A673 (cell line): Measurements from ENCODE around the gene URI1. TPM values are rescaled to one million over a fixed set of nuclear protein-coding genes. Genes with fewer than 3 reads are reported as not detected.
A peak's percentile ranks its signal among the peaks of the same experiment; 100 is the strongest.

Experiments used
- BruUV-seq: library from RNA; stranded (reverse); fragments of 400-500 nt; replicated peaks from 2 replicates; lab custom pipeline; 2021; lab: Mats Ljungman, UMichigan
- CTCF ChIA-PET: fragments of 300-600 bp; sonication (Branson Sonifier 250); formaldehyde crosslinking; loops from one replicate; lab custom pipeline; 2022; ENCODE audit warnings: antibody characterized with exemption; lab: Charles Lee
- POLR2A ChIA-PET: fragments of 300-600 bp; sonication (Branson Sonifier 250); formaldehyde crosslinking; loops from one replicate; lab custom pipeline; 2022; ENCODE audit warnings: antibody characterized with exemption; ENCODE audit not compliant: low non-redundant PET; lab: Charles Lee
- DNase-seq: peaks from one replicate; pipeline ENCODE4 v3.0.0-alpha.2; 2015; ENCODE audit warnings: low spot score
- H3K27ac ChIP-seq: fragments of 200-600 bp; sonication (generic); 2 replicates; pipeline ENCODE4 v1.5.1; 2016; ENCODE audit warnings: mixed run types, low read depth, mild to moderate bottlenecking, mixed read lengths, antibody characterized with exemption, low read length; ENCODE audit not compliant: poor library complexity, severe bottlenecking
- H3K27me3 ChIP-seq: fragments of 200-600 bp; sonication (generic); replicated peaks from 2 replicates; pipeline ENCODE4 v1.6.1; 2017; ENCODE audit warnings: mixed run types, low read depth, mild to moderate bottlenecking, mixed read lengths, antibody characterized with exemption, low read length; ENCODE audit not compliant: insufficient read depth, poor library complexity
- H3K36me3 ChIP-seq: fragments of 200-600 bp; sonication (generic); 2 replicates; pipeline ENCODE4 v1.6.1; 2016; ENCODE audit warnings: mixed run types, mild to moderate bottlenecking, mixed read lengths, antibody characterized with exemption, low read length; ENCODE audit not compliant: insufficient read depth, poor library complexity, severe bottlenecking
- H3K4me1 ChIP-seq: fragments of 200-600 bp; sonication (generic); 2 replicates; pipeline ENCODE4 v1.6.1; 2017; ENCODE audit warnings: mixed run types, mild to moderate bottlenecking, mixed read lengths, antibody characterized with exemption, low read length; ENCODE audit not compliant: insufficient read depth, poor library complexity, severe bottlenecking
- H3K4me3 ChIP-seq: fragments of 200-600 bp; sonication (generic); 2 replicates; pipeline ENCODE4 v1.5.1; 2016; ENCODE audit warnings: low read depth, mixed run types, mild to moderate bottlenecking, mixed read lengths, low read length; ENCODE audit not compliant: poor library complexity, severe bottlenecking
- H3K9me3 ChIP-seq: fragments of 200-600 bp; sonication (generic); 2 replicates; pipeline ENCODE4 v1.6.1; 2016; ENCODE audit warnings: mixed run types, low read depth, mild to moderate bottlenecking, mixed read lengths, antibody characterized with exemption, low read length; ENCODE audit not compliant: poor library complexity, severe bottlenecking
- CTCF ChIP-seq: fragments of 300-800, 200-600 bp; sonication (generic); conservative IDR thresholded peaks from 2 replicates; pipeline ENCODE4 v1.5.1; 2017; ENCODE audit warnings: low read depth, mild to moderate bottlenecking, antibody characterized with exemption, low read length, moderate library complexity, mixed read lengths
- EZH2 ChIP-seq: fragments of 200-600 bp; sonication (generic); IDR thresholded peaks from 2 replicates; pipeline ENCODE4 v1.6.1; 2017; ENCODE audit warnings: borderline replicate concordance, low read depth, mild to moderate bottlenecking, mixed read lengths, antibody characterized with exemption, low read length; ENCODE audit not compliant: poor library complexity, severe bottlenecking
- intact Hi-C: fragments of 100-400 bp; cut with micrococcal nuclease; formaldehyde crosslinking; loops from one replicate; pipeline ENCODE4 v1.10.0; 2022; ENCODE audit not compliant: unreplicated experiment
- total RNA-seq: library from RNA; stranded (reverse); gene quantifications from 2 replicates; pipeline ENCODE4 v1.2.3, GENCODE V29; 2021

Gene URI1
- total RNA-seq, 1 experiment from 2014 or later = 93.0 TPM

- Histone ChIP-seq H3K36me3 (peaks cover 27% of the 10 kb centered on the region), H3K27ac (no peak overlapping the region), H3K27me3 (no peaks in the 10 kb centered on the region), H3K9me3 (peaks cover 12% of the 10 kb centered on the region), H3K4me1 (no peaks in the 10 kb centered on the region), H3K4me3 (no peak overlapping the region)
- BruUV-seq = no TSS peak
- CTCF ChIA-PET = no interaction called here
- DNase-seq = no peak
- intact Hi-C loops = no loop called here
- TF ChIP-seq EZH2 (no peak), CTCF (peak; percentile 28)
- POLR2A ChIA-PET = no interaction called here
These were observed 46.3 kb downstream of the URI1 start for GRCh38 chr19:29988351-29988750.

GRCh38 chr19:29992233-29992867, 50.3 kb downstream of the URI1 start:
- no peak for TF ChIP-seq EZH2
- TF ChIP-seq CTCF = no peak
- Histone ChIP-seq H3K4me1 (no peaks in the 10 kb centered on the region), H3K36me3 (peaks cover 29% of the 10 kb centered on the region), H3K4me3 (no peak overlapping the region), H3K9me3 (peaks cover 16% of the 10 kb centered on the region), H3K27me3 (no peaks in the 10 kb centered on the region), H3K27ac (no peak overlapping the region)
- intact Hi-C loops = no loop called here
- no TSS peak for BruUV-seq
- ChIA-PET CTCF (no interaction called here), POLR2A (no interaction called here)
- DNase-seq = no peak

- Histone ChIP-seq H3K9me3 (peaks cover 18% of the 10 kb centered on the region), H3K36me3 (peaks cover 37% of the 10 kb centered on the region)
- BruUV-seq = no TSS peak
These were observed 57.5 kb downstream of the URI1 start for GRCh38 chr19:29999490-29999889.

More at GRCh38 chr19:29999490-29999889, 57.5 kb downstream of the URI1 start:
- Histone ChIP-seq H3K4me1 (peaks cover 20% of the 10 kb centered on the region), H3K27ac (no peak overlapping the region), H3K27me3 (no peaks in the 10 kb centered on the region), H3K4me3 (no peak overlapping the region)
- intact Hi-C loops = no loop called here
- no peak for DNase-seq
- ChIA-PET CTCF (no interaction called here), POLR2A (no interaction called here)
- TF ChIP-seq CTCF (no peak), EZH2 (no peak)
